ENCODE results near the gene OSBPL3.

OSBPL3 gene

GRCh38 chr7:24783698-24784097, 196.3 kb downstream of the OSBPL3 start:
- Mint-ChIP-seq H3K27me3 (no peaks in the 10 kb centered on the region), H3K4me3 (no peak overlapping the region), H3K9me3 (peaks cover 16% of the 10 kb centered on the region), H3K27ac (no peak overlapping the region), H3K4me1 (peaks cover 6% of the 10 kb centered on the region), H3K36me3 (ENCODE audit: low read depth) (peaks cover 11% of the 10 kb centered on the region)
- DNase-seq (no peak), ATAC-seq (no peak)

- no peak overlapping the region for H3K4me3 Mint-ChIP-seq
- H3K27me3 Mint-ChIP-seq = no peaks in the 10 kb centered on the region
- H3K4me1 Mint-ChIP-seq = no peaks in the 10 kb centered on the region
- peaks cover 11% of the 10 kb centered on the region for H3K36me3 Mint-ChIP-seq (ENCODE audit: low read depth)
- ATAC-seq (no peak), DNase-seq (no peak)
- no peak overlapping the region for H3K27ac Mint-ChIP-seq
- peaks cover 16% of the 10 kb centered on the region for H3K9me3 Mint-ChIP-seq
Observed at GRCh38 chr7:24781106-24781505, 198.9 kb downstream of the OSBPL3 start.

GRCh38 chr7:24779283-24779655, 200.7 kb downstream of the OSBPL3 start:
- no peak overlapping the region for H3K4me3 Mint-ChIP-seq
- no peak for ATAC-seq
- no peak for DNase-seq
- no peaks in the 10 kb centered on the region for H3K27me3 Mint-ChIP-seq
- H3K27ac Mint-ChIP-seq = no peak overlapping the region
- no peaks in the 10 kb centered on the region for H3K4me1 Mint-ChIP-seq
- H3K9me3 Mint-ChIP-seq = peaks cover 16% of the 10 kb centered on the region
- peaks cover 11% of the 10 kb centered on the region for H3K36me3 Mint-ChIP-seq (ENCODE audit: low read depth)

GRCh38 chr7:24778543-24779282, 201.3 kb downstream of the OSBPL3 start:
- no peak overlapping the region for H3K4me3 Mint-ChIP-seq
- peaks cover 3% of the 10 kb centered on the region for H3K4me1 Mint-ChIP-seq
- DNase-seq (no peak), ATAC-seq (no peak)
- no peak overlapping the region for H3K27ac Mint-ChIP-seq
- H3K9me3 Mint-ChIP-seq = peaks cover 11% of the 10 kb centered on the region
- no peaks in the 10 kb centered on the region for H3K27me3 Mint-ChIP-seq
- H3K36me3 Mint-ChIP-seq (ENCODE audit: low read depth) = peaks cover 5% of the 10 kb centered on the region

- peaks cover 2% of the 10 kb centered on the region for H3K9me3 Mint-ChIP-seq
Observed at GRCh38 chr7:24777806-24778205, 202.2 kb downstream of the OSBPL3 start.

GRCh38 chr7:24773646-24774045, 206.3 kb downstream of the OSBPL3 start:
- Mint-ChIP-seq H3K36me3 (ENCODE audit: low read depth) (peaks cover 3% of the 10 kb centered on the region), H3K9me3 (peaks cover 11% of the 10 kb centered on the region), H3K27ac (no peak overlapping the region), H3K27me3 (peaks cover 3% of the 10 kb centered on the region), H3K4me3 (no peak overlapping the region), H3K4me1 (peaks cover 6% of the 10 kb centered on the region)
- ATAC-seq (no peak), DNase-seq (no peak)

More at GRCh38 chr7:24777806-24778205, 202.2 kb downstream of the OSBPL3 start:
- Mint-ChIP-seq H3K4me3 (no peak overlapping the region), H3K27ac (no peak overlapping the region), H3K4me1 (peaks cover 6% of the 10 kb centered on the region), H3K36me3 (ENCODE audit: low read depth) (no peaks in the 10 kb centered on the region), H3K27me3 (no peaks in the 10 kb centered on the region)
- no peak for ATAC-seq
- no peak for DNase-seq

- Mint-ChIP-seq H3K27me3 (peaks cover 17% of the 10 kb centered on the region), H3K9me3 (peaks cover 11% of the 10 kb centered on the region), H3K4me3 (no peak overlapping the region), H3K36me3 (ENCODE audit: low read depth) (peaks cover 3% of the 10 kb centered on the region), H3K4me1 (peaks cover 6% of the 10 kb centered on the region), H3K27ac (no peak overlapping the region)
- no peak for ATAC-seq
- no peak for DNase-seq
Observed at GRCh38 chr7:24769851-24770250, 210.1 kb downstream of the OSBPL3 start.

- Mint-ChIP-seq H3K27ac (no peak overlapping the region), H3K27me3 (peaks cover 24% of the 10 kb centered on the region), H3K4me3 (no peak overlapping the region), H3K4me1 (peaks cover 6% of the 10 kb centered on the region), H3K36me3 (ENCODE audit: low read depth) (peaks cover 3% of the 10 kb centered on the region), H3K9me3 (peaks cover 11% of the 10 kb centered on the region)
- DNase-seq = no peak
- no peak for ATAC-seq
Observed at GRCh38 chr7:24769014-24769830, 210.8 kb downstream of the OSBPL3 start.

GRCh38 chr7:24767878-24768569, 212.0 kb downstream of the OSBPL3 start:
- no peaks in the 10 kb centered on the region for H3K4me1 Mint-ChIP-seq
- no peak overlapping the region for H3K27ac Mint-ChIP-seq
- H3K36me3 Mint-ChIP-seq (ENCODE audit: low read depth) = peaks cover 3% of the 10 kb centered on the region

GRCh38 chr7:24764972-24765744, 214.8 kb downstream of the OSBPL3 start:
- ATAC-seq (no peak), DNase-seq (no peak)
- no peaks in the 10 kb centered on the region for H3K4me1 Mint-ChIP-seq
- H3K27ac Mint-ChIP-seq = no peak overlapping the region
- peaks cover 6% of the 10 kb centered on the region for H3K9me3 Mint-ChIP-seq
- no peaks in the 10 kb centered on the region for H3K36me3 Mint-ChIP-seq (ENCODE audit: low read depth)
- H3K27me3 Mint-ChIP-seq = peaks cover 52% of the 10 kb centered on the region
- H3K4me3 Mint-ChIP-seq = no peak overlapping the region

More at GRCh38 chr7:24767878-24768569, 212.0 kb downstream of the OSBPL3 start:
- H3K9me3 Mint-ChIP-seq = peaks cover 11% of the 10 kb centered on the region
- ATAC-seq (no peak), DNase-seq (no peak)
- no peak overlapping the region for H3K4me3 Mint-ChIP-seq
- peaks cover 32% of the 10 kb centered on the region for H3K27me3 Mint-ChIP-seq

- Mint-ChIP-seq H3K4me1 (no peaks in the 10 kb centered on the region), H3K36me3 (ENCODE audit: low read depth) (no peaks in the 10 kb centered on the region), H3K4me3 (no peak overlapping the region), H3K27ac (no peak overlapping the region), H3K27me3 (peaks cover 63% of the 10 kb centered on the region), H3K9me3 (peaks cover 9% of the 10 kb centered on the region)
- no peak for DNase-seq
- no peak for ATAC-seq
Observed at GRCh38 chr7:24764011-24764410, 216.0 kb downstream of the OSBPL3 start.

- Mint-ChIP-seq H3K4me3 (no peak overlapping the region), H3K9me3 (peaks cover 9% of the 10 kb centered on the region), H3K36me3 (ENCODE audit: low read depth) (no peaks in the 10 kb centered on the region), H3K27me3 (peaks cover 66% of the 10 kb centered on the region), H3K4me1 (no peaks in the 10 kb centered on the region), H3K27ac (no peak overlapping the region)
- ATAC-seq = no peak
- DNase-seq = no peak
Observed at GRCh38 chr7:24763303-24763901, 216.6 kb downstream of the OSBPL3 start.

- no peak overlapping the region for H3K27ac Mint-ChIP-seq
Observed at GRCh38 chr7:24762771-24763170, 217.2 kb downstream of the OSBPL3 start.

GRCh38 chr7:24760968-24761367, 219.0 kb downstream of the OSBPL3 start:
- H3K9me3 Mint-ChIP-seq = peaks cover 9% of the 10 kb centered on the region
- H3K36me3 Mint-ChIP-seq (ENCODE audit: low read depth) = no peaks in the 10 kb centered on the region
- DNase-seq = no peak
- ATAC-seq = no peak
- H3K27ac Mint-ChIP-seq = no peak overlapping the region
- peaks cover 11% of the 10 kb centered on the region for H3K4me1 Mint-ChIP-seq
- peaks cover 77% of the 10 kb centered on the region for H3K27me3 Mint-ChIP-seq
- no peak overlapping the region for H3K4me3 Mint-ChIP-seq

More at GRCh38 chr7:24762771-24763170, 217.2 kb downstream of the OSBPL3 start:
- Mint-ChIP-seq H3K27me3 (peaks cover 68% of the 10 kb centered on the region), H3K9me3 (peaks cover 9% of the 10 kb centered on the region), H3K4me3 (no peak overlapping the region), H3K36me3 (ENCODE audit: low read depth) (no peaks in the 10 kb centered on the region), H3K4me1 (peaks cover 2% of the 10 kb centered on the region)
- DNase-seq (no peak), ATAC-seq (no peak)

Measured in activated naive CD8-positive, alpha-beta T cell treated with anti-CD3 and anti-CD28 coated beads, Interleukin-2, amount 50 U/mL, for 24 hours (primary cell).